ENCODE results near the gene PEX14.

The PEX14 gene

GRCh38 chr1:10521537-10522157 is 46.9 kb downstream of the PEX14 start:
- DNase-seq = no peak

GRCh38 chr1:10522322-10522860 is 47.6 kb downstream of the PEX14 start:
- no peak for DNase-seq

- DNase-seq = no peak
Observed at GRCh38 chr1:10525208-10525607, 50.5 kb downstream of the PEX14 start.

GRCh38 chr1:10528066-10529014 is 53.6 kb downstream of the PEX14 start:
- no peak for DNase-seq

- no peak for DNase-seq
Observed at GRCh38 chr1:10529091-10529490, 54.3 kb downstream of the PEX14 start.

GRCh38 chr1:10529765-10530164 is 55.0 kb downstream of the PEX14 start:
- no peak for DNase-seq

- no peak for DNase-seq
Observed at GRCh38 chr1:10530281-10530740, 55.6 kb downstream of the PEX14 start.

- DNase-seq = no peak
Observed at GRCh38 chr1:10530756-10531495, 56.2 kb downstream of the PEX14 start.

- no peak for DNase-seq
Observed at GRCh38 chr1:10532362-10532761, 57.6 kb downstream of the PEX14 start.

- no peak for DNase-seq
Observed at GRCh38 chr1:10534519-10534918, 59.8 kb downstream of the PEX14 start.

GRCh38 chr1:10536133-10536770 is 61.5 kb downstream of the PEX14 start:
- DNase-seq = no peak

GRCh38 chr1:10537082-10537766 is 62.5 kb downstream of the PEX14 start:
- DNase-seq = peak; percentile 47

GRCh38 chr1:10538646-10539355 is 64.1 kb downstream of the PEX14 start:
- DNase-seq = no peak

GRCh38 chr1:10539411-10540043 is 64.8 kb downstream of the PEX14 start:
- DNase-seq = no peak

GRCh38 chr1:10540277-10541005 is 65.7 kb downstream of the PEX14 start:
- no peak for DNase-seq

- DNase-seq = no peak
Observed at GRCh38 chr1:10541286-10541685, 66.5 kb downstream of the PEX14 start.

GRCh38 chr1:10544239-10544638 is 69.5 kb downstream of the PEX14 start:
- DNase-seq = no peak

GRCh38 chr1:10546896-10547295 is 72.1 kb downstream of the PEX14 start:
- DNase-seq = no peak

GRCh38 chr1:10549904-10550664 is 75.3 kb downstream of the PEX14 start:
- DNase-seq = no peak
